Measurements from ENCODE around the gene ATP5PD. TPM values are rescaled to one million over a fixed set of nuclear protein-coding genes. Genes with fewer than 3 reads are reported as not detected.
"Not testable (repeated sequence)": the region's sequence is repeated elsewhere in the genome, so short reads cannot be mapped to it uniquely, and the experiment has no call there.

Gene ATP5PD
- total RNA-seq, 4 donors from 2014 or later: 213 to 337 (median 307) TPM

GRCh38 chr17:75044716-75045115 is 2.1 kb downstream of the ATP5PD start:
- Histone ChIP-seq H3K9me3 (no peaks in the 10 kb centered on the region), H3K4me1 (peaks cover 0 to 48% (median 21%) of the 10 kb centered on the region in 3 donors), H3K36me3 (peaks cover 0 to 34% of the 10 kb centered on the region in 2 donors), H3K4me3 (no peak overlapping the region), H3K27me3 (no peaks in the 10 kb centered on the region), H3K27ac (no peak overlapping the region)
- TF ChIP-seq EP300 (IDR thresholded peaks at IDR 0.05) (no peak), POLR2AphosphoS5 (IDR thresholded peaks at IDR 0.05) (no peak), POLR2A (IDR thresholded peaks at IDR 0.05) (no peak), CTCF (IDR thresholded peaks at IDR 0.05) (no peak)
- WGBS, 2 donors (ENCODE audit: low coverage in 1 of 2): 78 to 87% methylated on average over 3 of the region's 7 CpGs
- no peak for ATAC-seq

DNA sequence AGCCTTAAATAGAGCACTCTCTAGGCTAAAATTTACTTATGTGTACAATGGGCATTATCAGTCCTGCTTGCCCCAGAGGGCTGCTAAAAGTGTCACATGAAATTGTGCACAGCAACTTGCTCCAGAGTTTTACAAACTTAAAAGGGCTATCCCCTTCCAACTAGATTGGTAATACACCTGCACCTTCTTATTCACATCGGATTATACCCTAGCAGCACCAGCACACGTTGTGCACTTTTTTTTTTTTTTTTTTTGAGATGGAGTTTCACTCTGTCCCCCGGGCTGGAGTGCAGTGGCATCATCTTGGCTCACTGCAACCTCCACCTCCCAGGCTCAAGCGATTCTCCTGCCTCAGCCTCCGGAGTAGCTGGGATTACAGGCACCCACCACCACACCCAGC is 3.0 kb downstream of the ATP5PD start:
- not testable (repeated sequence) for ATAC-seq, H3K27ac ChIP-seq, H3K4me3 ChIP-seq, H3K27me3 ChIP-seq, H3K9me3 ChIP-seq
- peaks cover 0 to 39% (median 17%) of the 10 kb centered on the region in 3 donors for H3K4me1 ChIP-seq
- peaks cover 0 to 37% of the 10 kb centered on the region in 2 donors for H3K36me3 ChIP-seq
- WGBS, 2 donors (ENCODE audit: low coverage in 1 of 2): 49% methylated on average over 3 of the region's 5 CpGs

DNA sequence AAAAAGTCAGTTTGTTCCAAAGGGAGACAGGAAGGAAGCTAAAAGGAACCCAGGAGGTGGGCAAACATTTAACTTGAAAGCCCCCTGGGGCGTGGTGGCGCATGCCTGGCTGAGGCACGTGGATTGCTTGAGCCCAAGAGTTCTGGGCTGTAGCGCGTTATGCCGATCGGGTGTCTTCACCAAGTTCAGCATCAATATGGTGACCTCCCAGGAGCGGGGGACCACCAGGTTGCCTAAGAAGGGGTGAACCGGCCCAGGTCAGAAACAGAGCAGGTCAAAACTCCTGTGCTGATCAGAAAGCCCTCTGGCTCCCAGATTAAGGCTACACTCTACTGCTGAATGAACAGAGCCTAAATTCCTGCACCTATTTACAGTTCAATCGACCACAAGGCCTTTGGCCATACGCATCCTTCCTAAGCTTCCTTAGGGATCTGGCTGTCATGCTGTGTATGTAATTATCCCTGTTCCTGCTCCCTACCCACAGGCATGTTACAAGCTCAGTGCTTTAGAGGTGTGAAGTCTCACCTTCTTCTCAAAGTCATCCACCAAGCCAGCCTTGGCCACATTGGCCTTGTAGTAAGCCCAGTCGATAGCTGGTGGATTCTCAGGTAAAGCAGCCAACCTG is 5.0 kb downstream of the ATP5PD start:
- ATAC-seq: no peak
- TF ChIP-seq POLR2A (IDR thresholded peaks at IDR 0.05): no peak
- no peak for TF ChIP-seq EP300 (IDR thresholded peaks at IDR 0.05)
- TF ChIP-seq POLR2AphosphoS5 (IDR thresholded peaks at IDR 0.05): no peak
- Histone ChIP-seq H3K9me3 (no peaks in the 10 kb centered on the region), H3K4me1 (peaks cover 0 to 29% (median 6%) of the 10 kb centered on the region in 3 donors), H3K4me3 (no peak overlapping the region), H3K36me3 (peaks cover 0 to 51% of the 10 kb centered on the region in 2 donors), H3K27me3 (no peaks in the 10 kb centered on the region), H3K27ac (no peak overlapping the region)
- WGBS, 2 donors (ENCODE audit: low coverage in 1 of 2): 50 to 80% methylated on average over 2 to 10 of the region's 12 CpGs

GRCh38 chr17:75039238-75039637 is 7.5 kb downstream of the ATP5PD start:
- no peak for ATAC-seq
- Histone ChIP-seq H3K36me3 (peaks cover 0 to 51% of the 10 kb centered on the region in 2 donors), H3K4me1 (peaks cover 0 to 34% (median 14%) of the 10 kb centered on the region in 3 donors), H3K27ac (no peak overlapping the region), H3K4me3 (no peak overlapping the region), H3K9me3 (no peaks in the 10 kb centered on the region), H3K27me3 (no peaks in the 10 kb centered on the region)
- no peak for TF ChIP-seq POLR2AphosphoS5 (IDR thresholded peaks at IDR 0.05)
- TF ChIP-seq POLR2A (IDR thresholded peaks at IDR 0.05): no peak
- no peak for TF ChIP-seq EP300 (IDR thresholded peaks at IDR 0.05)
- no peak for TF ChIP-seq CTCF (IDR thresholded peaks at IDR 0.05)
- 60% methylated on average over 1 of the region's 5 CpGs; no CpG with 5 or more reads in 1 of the 2 donors for WGBS, 2 donors (ENCODE audit: low coverage in 1 of 2)

DNA sequence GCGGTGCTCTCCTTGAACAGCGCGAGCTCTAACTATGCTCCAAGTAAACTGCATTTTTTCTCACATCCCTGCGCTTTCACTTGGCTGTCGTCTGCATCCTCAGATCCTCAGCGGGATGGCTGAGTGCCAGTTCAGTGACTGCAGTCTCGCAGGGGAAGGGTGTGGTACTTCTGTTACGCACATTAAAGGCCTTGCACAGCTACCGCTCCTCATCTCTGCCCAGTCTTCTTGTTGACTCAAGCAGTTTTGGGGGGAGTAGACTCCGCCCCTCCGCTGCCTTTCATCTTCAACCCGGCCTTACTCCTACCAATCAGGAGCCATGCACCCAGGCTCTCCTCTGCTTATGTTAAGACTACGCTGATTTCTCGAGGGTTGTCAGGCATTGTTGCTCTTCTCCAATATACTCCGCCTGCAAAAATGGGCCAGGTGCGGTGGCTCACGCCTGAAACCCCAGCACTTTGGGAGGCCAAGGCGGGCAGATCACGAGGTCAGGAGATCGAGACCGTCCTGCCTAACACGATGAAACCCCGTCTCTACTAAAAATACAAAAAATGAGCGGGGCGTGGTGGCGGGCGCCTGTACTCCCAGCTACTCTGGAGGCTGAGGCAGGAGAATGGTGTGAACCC is 10.0 kb downstream of the ATP5PD start:
- Histone ChIP-seq H3K4me3 (no peak overlapping the region), H3K27me3 (no peaks in the 10 kb centered on the region), H3K9me3 (no peaks in the 10 kb centered on the region), H3K36me3 (peaks cover 0 to 43% of the 10 kb centered on the region in 2 donors), H3K27ac (peak overlapping the region in 3 of 4 donors; percentile 94 to 96 (median 94)), H3K4me1 (peaks cover 0 to 51% (median 17%) of the 10 kb centered on the region in 3 donors)
- ATAC-seq: peak; percentile 48
- TF ChIP-seq POLR2AphosphoS5 (IDR thresholded peaks at IDR 0.05) (peak; percentile 45), EP300 (IDR thresholded peaks at IDR 0.05) (no peak)
- 24 to 66% methylated on average over 4 to 17 of the region's 27 CpGs for WGBS, 2 donors (ENCODE audit: low coverage in 1 of 2)

DNA sequence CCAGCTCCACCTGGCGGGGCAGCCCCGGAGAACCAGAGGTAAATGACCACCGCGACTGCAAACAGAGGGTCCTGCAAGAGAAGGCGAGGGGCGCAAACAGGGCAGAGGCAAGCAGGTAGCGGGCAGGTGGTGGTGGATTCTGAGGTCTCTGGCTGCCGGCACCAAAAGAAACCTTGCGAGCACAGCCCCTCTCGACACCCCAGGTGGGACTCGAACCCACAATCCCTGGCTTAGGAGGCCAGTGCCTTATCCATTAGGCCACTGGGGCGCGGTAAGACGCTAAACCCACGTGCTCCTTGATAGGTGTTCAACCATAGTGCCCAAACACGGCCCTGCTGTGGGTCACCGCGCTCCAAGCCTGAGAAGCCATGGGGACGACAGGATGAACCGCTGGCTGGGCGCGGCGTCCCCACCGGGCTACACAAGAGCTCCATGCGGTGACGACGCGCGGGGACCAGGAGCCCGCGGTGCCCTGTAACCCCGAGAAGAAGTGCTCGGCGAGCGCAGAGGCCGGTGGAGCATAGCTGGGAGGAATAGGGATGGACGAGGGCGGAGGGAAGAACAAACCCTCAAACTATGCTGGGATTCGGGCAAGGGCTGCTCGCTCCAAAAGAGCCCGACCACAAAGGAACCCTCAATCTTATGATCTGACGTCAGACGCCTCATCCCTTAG is 12.4 kb downstream of the ATP5PD start:
- TF ChIP-seq POLR2AphosphoS5 (IDR thresholded peaks at IDR 0.05) (peak; percentile 16), POLR2A (IDR thresholded peaks at IDR 0.05) (no peak), EP300 (IDR thresholded peaks at IDR 0.05) (no peak), CTCF (IDR thresholded peaks at IDR 0.05) (peak in 1 of 4 experiments; percentile 19)
- ATAC-seq: peak; percentile 73
- Histone ChIP-seq H3K27ac (peak overlapping the region; percentile 83 to 96 (median 94)), H3K27me3 (no peaks in the 10 kb centered on the region), H3K36me3 (peaks cover 0 to 19% of the 10 kb centered on the region in 2 donors), H3K4me3 (peak overlapping the region; percentile 67 to 84), H3K4me1 (peaks cover 0 to 52% (median 17%) of the 10 kb centered on the region in 3 donors), H3K9me3 (no peaks in the 10 kb centered on the region)
- 0 to 3% methylated on average over 6 to 10 of the region's 43 CpGs for WGBS, 2 donors (ENCODE audit: low coverage in 1 of 2)
